ENCODE results near the gene TMEM129. TPM values are rescaled to one million over a fixed set of nuclear protein-coding genes. Genes with fewer than 3 reads are reported as not detected.

The TMEM129 gene
- polyA plus RNA-seq, 1 donor from 2014 or later = 42.1 TPM

- Histone ChIP-seq H3K9me3 (ENCODE audit: low read length) (no peaks in the 10 kb centered on the region), H3K36me3 (ENCODE audit: insufficient read depth, low read length) (no peaks in the 10 kb centered on the region), H3K79me2 (replicated peaks; ENCODE audit: insufficient read depth, low read length) (no peaks in the 10 kb centered on the region), H3K4me2 (ENCODE audit: low read length) (no peak overlapping the region), H3K27ac (ENCODE audit: low read length) (no peak overlapping the region), H4K20me1 (ENCODE audit: insufficient read depth) (no peaks in the 10 kb centered on the region), H2AFZ (ENCODE audit: low read depth, low read length) (no peak overlapping the region), H3K4me3 (ENCODE audit: low read length) (no peak overlapping the region), H3F3A (ENCODE audit: insufficient read depth, low read length, poor library complexity, severe bottlenecking) (no peaks in the 10 kb centered on the region), H3K9me2 (ENCODE audit: insufficient read depth, low read length) (no peaks in the 10 kb centered on the region), H3K27me3 (ENCODE audit: insufficient read depth, low read depth, low read length) (no peaks in the 10 kb centered on the region), H3K9ac (ENCODE audit: low read length) (no peak overlapping the region)
- TF ChIP-seq EZH2 (IDR thresholded peaks at IDR 0.05; ENCODE audit: borderline replicate concordance, insufficient read depth, low read length, poor library complexity, severe bottlenecking) (no peak), TAF1 (IDR thresholded peaks at IDR 0.05; ENCODE audit: low read depth) (no peak), SMC3 (conservative IDR thresholded peaks at IDR 0.05; ENCODE audit: poor library complexity) (no peak), EP300 (conservative IDR thresholded peaks at IDR 0.05; ENCODE audit: poor library complexity, severe bottlenecking) (no peak), REST (IDR thresholded peaks at IDR 0.05; ENCODE audit: borderline replicate concordance) (no peak), RAD21 (conservative IDR thresholded peaks at IDR 0.05) (no peak), CTCF (IDR thresholded peaks at IDR 0.05; ENCODE audit: poor library complexity, severe bottlenecking) (no peak), MXI1 (conservative IDR thresholded peaks at IDR 0.05; ENCODE audit: poor library complexity, severe bottlenecking) (no peak), POLR2AphosphoS5 (IDR thresholded peaks at IDR 0.05) (no peak)
These were observed 36.7 kb upstream of the TMEM129 start for GRCh38 chr4:1757836-1758235.

GRCh38 chr4:1756893-1757779 lies 36.0 kb upstream of the TMEM129 start:
- Histone ChIP-seq H3K36me3 (ENCODE audit: insufficient read depth, low read length) (no peaks in the 10 kb centered on the region), H3K9ac (ENCODE audit: low read length) (no peak overlapping the region), H2AFZ (ENCODE audit: low read depth, low read length) (no peak overlapping the region), H4K20me1 (ENCODE audit: insufficient read depth) (no peaks in the 10 kb centered on the region), H3K79me2 (replicated peaks; ENCODE audit: insufficient read depth, low read length) (no peaks in the 10 kb centered on the region), H3K27me3 (ENCODE audit: insufficient read depth, low read depth, low read length) (no peaks in the 10 kb centered on the region), H3K9me3 (ENCODE audit: low read length) (no peaks in the 10 kb centered on the region), H3K9me2 (ENCODE audit: insufficient read depth, low read length) (no peaks in the 10 kb centered on the region), H3K27ac (ENCODE audit: low read length) (no peak overlapping the region), H3K4me2 (ENCODE audit: low read length) (no peak overlapping the region), H3F3A (ENCODE audit: insufficient read depth, low read length, poor library complexity, severe bottlenecking) (no peaks in the 10 kb centered on the region), H3K4me3 (ENCODE audit: low read length) (no peak overlapping the region)
- TF ChIP-seq EZH2 (IDR thresholded peaks at IDR 0.05; ENCODE audit: borderline replicate concordance, insufficient read depth, low read length, poor library complexity, severe bottlenecking) (no peak), POLR2AphosphoS5 (IDR thresholded peaks at IDR 0.05) (no peak), EP300 (conservative IDR thresholded peaks at IDR 0.05; ENCODE audit: poor library complexity, severe bottlenecking) (no peak), CTCF (IDR thresholded peaks at IDR 0.05; ENCODE audit: poor library complexity, severe bottlenecking) (no peak), RAD21 (conservative IDR thresholded peaks at IDR 0.05) (no peak), SMC3 (conservative IDR thresholded peaks at IDR 0.05; ENCODE audit: poor library complexity) (no peak), REST (IDR thresholded peaks at IDR 0.05; ENCODE audit: borderline replicate concordance) (no peak), TAF1 (IDR thresholded peaks at IDR 0.05; ENCODE audit: low read depth) (no peak), MXI1 (conservative IDR thresholded peaks at IDR 0.05; ENCODE audit: poor library complexity, severe bottlenecking) (no peak)
